HepG2 (cell line): ENCODE data around the gene SMIM13. TPM values are rescaled to one million over a fixed set of nuclear protein-coding genes. Genes with fewer than 3 reads are reported as not detected.
A peak's percentile ranks its signal among the peaks of the same experiment; 100 is the strongest.

Experiments
- ARNT ChIP-seq: fragments of 450-650 bp; IDR thresholded peaks from 2 replicates; pipeline ENCODE4 v1.6.1; 2017
- CC2D1A ChIP-seq: sonication (generic); formaldehyde crosslinking; IDR thresholded peaks from 2 replicates; pipeline ENCODE4 v1.8.1; 2023; ENCODE audit warnings: mild to moderate bottlenecking, missing genetic modification reagents
- GZF1 ChIP-seq: sonication (generic); formaldehyde crosslinking; IDR thresholded peaks from 2 replicates; pipeline ENCODE4 v1.5.1; 2020; ENCODE audit warnings: mild to moderate bottlenecking, missing genetic modification reagents
- HNF4G ChIP-seq, 2 experiments: sonication (generic) in 1 of 2; formaldehyde crosslinking in 1 of 2; IDR thresholded peaks; 2 replicates each; pipeline versions ENCODE4 v1.4.0 to v1.6.1; 2011 to 2020; ENCODE audit warnings: borderline replicate concordance in 2 of 2, low read depth in 2 of 2, mild to moderate bottlenecking in 2 of 2, low read length in 1 of 2, missing genetic modification reagents in 1 of 2, moderate library complexity in 1 of 2
- NBN ChIP-seq: fragments of 450-650 bp; conservative IDR thresholded peaks from 2 replicates; pipeline ENCODE4 v1.6.1; 2017
- PAX8 ChIP-seq: sonication (generic); formaldehyde crosslinking; IDR thresholded peaks from 2 replicates; pipeline ENCODE4 v1.8.0; 2022; ENCODE audit warnings: mild to moderate bottlenecking, missing genetic modification reagents, borderline replicate concordance
- RBFOX2 ChIP-seq: fragments of 200-400 bp; formaldehyde crosslinking; IDR thresholded peaks from 2 replicates; pipeline ENCODE4 v1.6.1; 2017; ENCODE audit warnings: low read depth, mild to moderate bottlenecking, low read length
- YY1 ChIP-seq: IDR thresholded peaks from 2 replicates; pipeline ENCODE4 v1.6.1; 2011; ENCODE audit warnings: low read length, low read depth, moderate library complexity, mild to moderate bottlenecking; ENCODE audit not compliant: insufficient read depth, insufficient replicate concordance
- ZNF10 ChIP-seq: sonication (generic); formaldehyde crosslinking; IDR thresholded peaks from 2 replicates; pipeline ENCODE4 v1.4.0; 2020; ENCODE audit warnings: mild to moderate bottlenecking, low read depth, missing genetic modification reagents, borderline replicate concordance
- ZNF572 ChIP-seq: sonication (generic); formaldehyde crosslinking; IDR thresholded peaks from 2 replicates; pipeline ENCODE4 v1.5.1; 2020; ENCODE audit warnings: mild to moderate bottlenecking, missing genetic modification reagents
- ZNF597 ChIP-seq: sonication (generic); formaldehyde crosslinking; IDR thresholded peaks from 2 replicates; pipeline ENCODE4 v1.5.0; 2020; ENCODE audit warnings: missing genetic modification reagents
- ZSCAN30 ChIP-seq: sonication (generic); formaldehyde crosslinking; IDR thresholded peaks from 2 replicates; pipeline ENCODE4 v1.5.0; 2020; ENCODE audit warnings: mild to moderate bottlenecking, missing genetic modification reagents
- ZUFSP ChIP-seq: sonication (generic); formaldehyde crosslinking; IDR thresholded peaks from 2 replicates; pipeline ENCODE4 v1.9.0; 2021; ENCODE audit warnings: missing genetic modification reagents, mild to moderate bottlenecking, borderline replicate concordance
- polyA plus RNA-seq, 8 experiments: library from polyadenylated mRNA; depleted of rRNA in 3 of 8; stranded (reverse) in 7 of 8; unstranded in 1 of 8; fragments of >200 nt; fragmentation: Illumina TruSeq in 4 of 8; extraction: Trizol in 4 of 8; gene quantifications; 2 replicates each; pipeline versions ENCODE4 v1.2.1 to v1.2.3, GENCODE V29; 2011 to 2016; ENCODE audit warnings: low read depth in 4 of 8, missing spikeins in 1 of 8, mixed read lengths in 1 of 8; ENCODE audit not compliant: insufficient read depth in 1 of 8
- total RNA-seq, 5 experiments: library from RNA; depleted of rRNA; stranded (reverse); fragments of >200 nt; fragmentation: Illumina TruSeq; extraction: Trizol; gene quantifications; 2 replicates each; pipeline ENCODE4 v1.2.3, GENCODE V29; 2016; ENCODE audit warnings: low read depth in 1 of 5
- TF ChIP-seq, protein P1 (sequence below): sonication (generic); formaldehyde crosslinking; IDR thresholded peaks from 2 replicates; pipeline ENCODE4 v1.9.0; 2022; ENCODE audit warnings: low read depth, missing genetic modification reagents
- TF ChIP-seq, protein P2 (sequence below): sonication (generic); formaldehyde crosslinking; IDR thresholded peaks from 2 replicates; pipeline ENCODE4 v1.9.0; 2021; ENCODE audit warnings: mild to moderate bottlenecking, missing genetic modification reagents

Gene SMIM13
- total and polyA plus RNA-seq, 2 of the 13 experiments (the other 11 are each of a cell fraction or from before 2014, with no cell fraction given): 2.7 to 10.2 TPM

- TF ChIP-seq HNF4G (IDR thresholded peaks at IDR 0.05; ENCODE audit: borderline replicate concordance, low read depth, low read length) (peak; percentile 80), HNF4G (CRISPR knock-in tag; IDR thresholded peaks at IDR 0.05; ENCODE audit: borderline replicate concordance, low read depth) (peak; percentile 56; the same call in 1 of the 2 replicates), ZNF10 (CRISPR knock-in tag) (no peak), ZSCAN30 (CRISPR knock-in tag) (no peak), ZNF597 (no peak), ARNT (no peak), ZNF572 (CRISPR knock-in tag) (no peak), YY1 (no peak), NBN (no peak), PAX8 (CRISPR knock-in tag) (no peak), CC2D1A (CRISPR knock-in tag) (no peak), GZF1 (CRISPR knock-in tag) (no peak), ZUFSP (CRISPR knock-in tag) (no peak), RBFOX2 (no peak)
- TF ChIP-seq, protein P1, sequence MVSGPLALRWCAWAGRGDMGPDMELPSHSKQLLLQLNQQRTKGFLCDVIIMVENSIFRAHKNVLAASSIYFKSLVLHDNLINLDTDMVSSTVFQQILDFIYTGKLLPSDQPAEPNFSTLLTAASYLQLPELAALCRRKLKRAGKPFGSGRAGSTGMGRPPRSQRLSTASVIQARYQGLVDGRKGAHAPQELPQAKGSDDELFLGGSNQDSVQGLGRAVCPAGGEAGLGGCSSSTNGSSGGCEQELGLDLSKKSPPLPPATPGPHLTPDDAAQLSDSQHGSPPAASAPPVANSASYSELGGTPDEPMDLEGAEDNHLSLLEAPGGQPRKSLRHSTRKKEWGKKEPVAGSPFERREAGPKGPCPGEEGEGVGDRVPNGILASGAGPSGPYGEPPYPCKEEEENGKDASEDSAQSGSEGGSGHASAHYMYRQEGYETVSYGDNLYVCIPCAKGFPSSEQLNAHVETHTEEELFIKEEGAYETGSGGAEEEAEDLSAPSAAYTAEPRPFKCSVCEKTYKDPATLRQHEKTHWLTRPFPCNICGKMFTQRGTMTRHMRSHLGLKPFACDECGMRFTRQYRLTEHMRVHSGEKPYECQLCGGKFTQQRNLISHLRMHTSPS: 0 out of 2 replicates have a peak, but pooled peaks have one; percentile 26
- TF ChIP-seq, protein P2, sequence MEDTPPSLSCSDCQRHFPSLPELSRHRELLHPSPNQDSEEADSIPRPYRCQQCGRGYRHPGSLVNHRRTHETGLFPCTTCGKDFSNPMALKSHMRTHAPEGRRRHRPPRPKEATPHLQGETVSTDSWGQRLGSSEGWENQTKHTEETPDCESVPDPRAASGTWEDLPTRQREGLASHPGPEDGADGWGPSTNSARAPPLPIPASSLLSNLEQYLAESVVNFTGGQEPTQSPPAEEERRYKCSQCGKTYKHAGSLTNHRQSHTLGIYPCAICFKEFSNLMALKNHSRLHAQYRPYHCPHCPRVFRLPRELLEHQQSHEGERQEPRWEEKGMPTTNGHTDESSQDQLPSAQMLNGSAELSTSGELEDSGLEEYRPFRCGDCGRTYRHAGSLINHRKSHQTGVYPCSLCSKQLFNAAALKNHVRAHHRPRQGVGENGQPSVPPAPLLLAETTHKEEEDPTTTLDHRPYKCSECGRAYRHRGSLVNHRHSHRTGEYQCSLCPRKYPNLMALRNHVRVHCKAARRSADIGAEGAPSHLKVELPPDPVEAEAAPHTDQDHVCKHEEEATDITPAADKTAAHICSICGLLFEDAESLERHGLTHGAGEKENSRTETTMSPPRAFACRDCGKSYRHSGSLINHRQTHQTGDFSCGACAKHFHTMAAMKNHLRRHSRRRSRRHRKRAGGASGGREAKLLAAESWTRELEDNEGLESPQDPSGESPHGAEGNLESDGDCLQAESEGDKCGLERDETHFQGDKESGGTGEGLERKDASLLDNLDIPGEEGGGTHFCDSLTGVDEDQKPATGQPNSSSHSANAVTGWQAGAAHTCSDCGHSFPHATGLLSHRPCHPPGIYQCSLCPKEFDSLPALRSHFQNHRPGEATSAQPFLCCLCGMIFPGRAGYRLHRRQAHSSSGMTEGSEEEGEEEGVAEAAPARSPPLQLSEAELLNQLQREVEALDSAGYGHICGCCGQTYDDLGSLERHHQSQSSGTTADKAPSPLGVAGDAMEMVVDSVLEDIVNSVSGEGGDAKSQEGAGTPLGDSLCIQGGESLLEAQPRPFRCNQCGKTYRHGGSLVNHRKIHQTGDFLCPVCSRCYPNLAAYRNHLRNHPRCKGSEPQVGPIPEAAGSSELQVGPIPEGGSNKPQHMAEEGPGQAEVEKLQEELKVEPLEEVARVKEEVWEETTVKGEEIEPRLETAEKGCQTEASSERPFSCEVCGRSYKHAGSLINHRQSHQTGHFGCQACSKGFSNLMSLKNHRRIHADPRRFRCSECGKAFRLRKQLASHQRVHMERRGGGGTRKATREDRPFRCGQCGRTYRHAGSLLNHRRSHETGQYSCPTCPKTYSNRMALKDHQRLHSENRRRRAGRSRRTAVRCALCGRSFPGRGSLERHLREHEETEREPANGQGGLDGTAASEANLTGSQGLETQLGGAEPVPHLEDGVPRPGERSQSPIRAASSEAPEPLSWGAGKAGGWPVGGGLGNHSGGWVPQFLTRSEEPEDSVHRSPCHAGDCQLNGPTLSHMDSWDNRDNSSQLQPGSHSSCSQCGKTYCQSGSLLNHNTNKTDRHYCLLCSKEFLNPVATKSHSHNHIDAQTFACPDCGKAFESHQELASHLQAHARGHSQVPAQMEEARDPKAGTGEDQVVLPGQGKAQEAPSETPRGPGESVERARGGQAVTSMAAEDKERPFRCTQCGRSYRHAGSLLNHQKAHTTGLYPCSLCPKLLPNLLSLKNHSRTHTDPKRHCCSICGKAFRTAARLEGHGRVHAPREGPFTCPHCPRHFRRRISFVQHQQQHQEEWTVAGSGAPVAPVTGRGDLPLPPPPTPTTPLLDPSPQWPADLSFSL (CRISPR knock-in tag): no peak
Measured at GRCh38 chr6:11164717-11165646, 71.3 kb downstream of the SMIM13 start (continued).
